ENCODE measurements around the gene PKP3. TPM values are rescaled to one million over a fixed set of nuclear protein-coding genes. Genes with fewer than 3 reads are reported as not detected.

Gene PKP3
- total RNA-seq, 1 donor from 2014 or later, result not detected

DNA sequence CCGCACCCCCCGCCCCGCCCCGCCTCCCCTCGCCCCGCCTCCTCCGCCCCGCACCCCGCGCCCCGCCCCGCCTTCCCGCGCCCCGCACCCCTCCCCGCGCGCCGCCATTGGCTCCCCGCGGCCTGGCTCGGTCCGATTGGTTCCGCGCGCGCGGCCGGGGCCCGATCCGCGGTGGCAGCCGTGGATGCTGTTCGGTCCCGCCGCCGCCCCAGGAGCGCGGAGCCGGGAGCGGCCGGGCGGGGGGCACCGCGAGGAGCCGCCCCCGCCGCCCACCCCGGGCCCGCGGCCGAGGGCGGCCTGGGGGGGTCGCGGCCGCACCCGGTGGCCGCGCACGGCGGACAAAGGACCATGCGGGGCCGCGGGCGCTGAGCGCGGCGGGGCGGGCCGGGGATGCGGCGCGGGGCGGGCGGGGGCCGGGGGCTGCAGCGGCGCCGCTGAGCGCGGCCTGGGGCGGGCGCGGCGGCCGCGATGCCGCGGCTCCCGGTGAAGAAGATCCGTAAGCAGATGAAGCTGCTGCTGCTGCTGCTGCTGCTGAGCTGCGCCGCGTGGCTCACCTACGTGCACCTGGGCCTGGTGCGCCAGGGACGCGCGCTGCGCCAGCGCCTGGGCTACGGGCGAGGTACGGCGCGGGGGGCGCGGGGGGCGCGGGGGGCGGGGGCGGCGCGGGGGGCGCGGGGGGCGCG is 24.5 kb upstream of the PKP3 start, which contains the start of gene B4GALNT4:
TSS of gene B4GALNT4 (plus strand) at position 164 of the 683 bp plus-strand sequence. CDS start at position 469, 305 bp downstream.
- Mint-ChIP-seq H3K9me3 (no peaks in the 10 kb centered on the region), H3K27ac (peak within 1 kb of the TSS; percentile 61), H3K27me3 (ENCODE audit: insufficient read depth) (peaks cover 44% of the 10 kb centered on the region), H3K4me3 (peak within 1 kb of the TSS; percentile 81), H3K4me1 (ENCODE audit: low read depth) (no peaks in the 10 kb centered on the region), H3K36me3 (ENCODE audit: low read depth) (no peaks in the 10 kb centered on the region)
- peak; percentile 18 for DNase-seq (ENCODE audit: low spot score)
- intact Hi-C loops (cut with micrococcal nuclease), result no loop called here

DNA sequence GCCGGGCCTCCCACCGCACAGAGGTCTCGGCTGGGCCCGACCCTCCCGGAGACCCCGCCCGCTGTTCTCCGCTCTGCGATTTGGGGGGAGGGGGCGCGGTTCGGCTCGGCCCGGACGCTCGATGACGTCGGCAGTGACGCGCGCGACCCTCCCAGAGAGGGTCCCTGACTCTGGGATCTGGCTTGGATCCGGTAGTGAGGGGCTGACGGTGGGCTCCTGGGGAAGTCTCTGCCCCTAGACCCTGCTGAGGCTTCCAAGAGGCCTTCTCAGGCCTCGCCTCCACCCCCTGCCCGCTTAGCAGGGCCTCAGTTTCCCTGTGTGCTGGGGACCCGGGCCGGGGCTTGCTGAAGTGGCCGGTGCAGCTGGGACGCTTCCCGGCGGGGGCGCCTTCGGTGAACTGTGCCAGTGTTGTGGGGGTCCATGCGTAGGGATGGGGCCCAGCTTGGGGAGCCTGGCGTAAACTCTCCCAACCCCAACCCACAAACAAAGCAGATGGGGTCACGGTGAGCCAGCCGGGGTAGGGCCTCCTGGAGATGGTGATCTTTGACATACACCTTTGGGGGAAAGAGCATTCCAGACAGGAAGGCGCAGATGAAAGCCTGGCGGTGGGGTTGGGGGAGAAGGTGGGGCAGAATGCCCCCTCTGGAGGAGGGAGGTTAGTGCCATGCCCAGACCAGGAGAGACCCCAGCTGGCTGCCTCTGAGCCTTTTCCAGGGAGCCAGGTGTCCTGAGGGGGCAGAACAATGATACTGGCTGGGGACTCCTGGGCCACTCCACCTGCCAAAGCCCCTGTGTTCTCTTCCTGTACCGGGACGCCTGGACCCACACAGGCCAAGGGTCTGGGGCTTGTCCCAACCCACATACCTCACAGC is 23.7 kb upstream of the PKP3 start:
- Mint-ChIP-seq H3K9me3 (no peaks in the 10 kb centered on the region), H3K27ac (no peak overlapping the region), H3K4me3 (peak overlapping the region; percentile 68), H3K4me1 (ENCODE audit: low read depth) (no peaks in the 10 kb centered on the region), H3K36me3 (ENCODE audit: low read depth) (no peaks in the 10 kb centered on the region), H3K27me3 (ENCODE audit: insufficient read depth) (peaks cover 44% of the 10 kb centered on the region)
- DNase-seq (ENCODE audit: low spot score), result no peak
- intact Hi-C loops (cut with micrococcal nuclease), result no loop called here

DNA sequence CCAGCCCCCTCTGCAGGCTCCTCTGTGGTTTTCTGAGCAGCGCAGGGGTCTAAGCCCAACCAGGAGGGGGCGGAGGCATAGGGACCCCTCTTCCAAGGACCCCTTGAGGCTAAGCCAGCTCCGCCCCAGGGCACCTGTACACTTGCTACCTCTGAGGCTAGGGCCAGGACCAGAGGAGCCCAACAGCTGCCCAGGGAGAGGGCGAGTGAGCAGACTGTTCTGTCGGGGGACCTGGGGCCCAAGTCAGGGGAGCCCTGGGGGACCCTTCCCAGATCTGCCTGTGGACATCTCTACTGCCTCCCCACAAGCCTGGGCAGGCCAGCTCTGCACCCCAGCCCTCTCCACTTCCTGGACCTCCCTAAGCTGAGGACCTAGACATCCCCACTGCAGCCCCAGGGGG is 23.0 kb upstream of the PKP3 start:
- H3K9me3 Mint-ChIP-seq, result no peaks in the 10 kb centered on the region
- no peaks in the 10 kb centered on the region for H3K4me1 Mint-ChIP-seq (ENCODE audit: low read depth)
- peak overlapping the region; percentile 54 for H3K4me3 Mint-ChIP-seq
- DNase-seq (ENCODE audit: low spot score), result no peak
- no peaks in the 10 kb centered on the region for H3K36me3 Mint-ChIP-seq (ENCODE audit: low read depth)
- peaks cover 40% of the 10 kb centered on the region for H3K27me3 Mint-ChIP-seq (ENCODE audit: insufficient read depth)
- H3K27ac Mint-ChIP-seq, result no peak overlapping the region
- intact Hi-C loops (cut with micrococcal nuclease), result no loop called here

DNA sequence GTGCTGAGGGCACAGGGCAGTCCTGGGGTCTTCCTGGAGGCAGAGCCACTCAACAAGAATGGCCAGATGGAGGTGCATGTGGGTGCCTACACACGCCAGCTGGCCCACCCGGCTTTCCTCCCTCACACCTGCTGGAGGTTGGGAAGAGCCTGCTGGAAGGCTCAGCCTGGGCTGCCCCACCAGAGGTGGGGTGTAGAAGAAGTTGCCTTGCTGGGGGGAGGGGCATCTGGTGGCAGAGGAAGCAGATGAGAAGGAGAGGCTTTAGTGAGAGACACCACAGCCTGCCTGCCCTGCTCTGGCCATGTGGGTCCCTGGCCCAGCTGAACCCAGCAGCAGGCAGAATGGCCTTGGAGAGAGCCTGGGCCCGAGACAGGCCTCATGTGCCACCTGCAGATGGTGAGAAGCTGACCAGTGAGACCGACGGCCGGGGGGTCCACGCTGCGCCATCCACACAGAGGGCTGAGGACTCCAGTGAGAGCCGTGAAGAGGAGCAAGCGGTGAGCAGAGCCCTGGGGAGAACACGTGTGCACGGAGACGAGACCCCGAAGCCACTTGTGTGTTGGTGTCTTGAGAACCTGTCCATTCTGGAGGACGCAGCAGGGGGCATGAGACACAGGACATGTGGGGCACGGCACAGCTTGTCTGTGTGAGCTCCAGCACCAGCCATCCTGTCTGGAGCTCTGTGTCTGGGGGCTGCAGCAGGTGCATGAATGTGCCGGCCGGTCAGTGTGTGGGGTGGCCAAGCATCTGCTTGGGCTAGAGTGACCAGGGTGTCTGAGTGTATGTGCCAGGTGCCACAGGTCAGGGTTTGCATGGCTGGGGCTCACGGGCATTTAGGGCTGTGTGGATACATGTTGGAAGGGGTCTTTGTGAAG is 22.1 kb upstream of the PKP3 start:
- H3K9me3 Mint-ChIP-seq, result no peaks in the 10 kb centered on the region
- no peaks in the 10 kb centered on the region for H3K4me1 Mint-ChIP-seq (ENCODE audit: low read depth)
- H3K4me3 Mint-ChIP-seq, result no peak overlapping the region
- peak overlapping the region; percentile 12 for H3K27ac Mint-ChIP-seq
- H3K27me3 Mint-ChIP-seq (ENCODE audit: insufficient read depth), result peaks cover 31% of the 10 kb centered on the region
- no peaks in the 10 kb centered on the region for H3K36me3 Mint-ChIP-seq (ENCODE audit: low read depth)
- intact Hi-C loops (cut with micrococcal nuclease), result no loop called here
- no peak for DNase-seq (ENCODE audit: low spot score)

DNA sequence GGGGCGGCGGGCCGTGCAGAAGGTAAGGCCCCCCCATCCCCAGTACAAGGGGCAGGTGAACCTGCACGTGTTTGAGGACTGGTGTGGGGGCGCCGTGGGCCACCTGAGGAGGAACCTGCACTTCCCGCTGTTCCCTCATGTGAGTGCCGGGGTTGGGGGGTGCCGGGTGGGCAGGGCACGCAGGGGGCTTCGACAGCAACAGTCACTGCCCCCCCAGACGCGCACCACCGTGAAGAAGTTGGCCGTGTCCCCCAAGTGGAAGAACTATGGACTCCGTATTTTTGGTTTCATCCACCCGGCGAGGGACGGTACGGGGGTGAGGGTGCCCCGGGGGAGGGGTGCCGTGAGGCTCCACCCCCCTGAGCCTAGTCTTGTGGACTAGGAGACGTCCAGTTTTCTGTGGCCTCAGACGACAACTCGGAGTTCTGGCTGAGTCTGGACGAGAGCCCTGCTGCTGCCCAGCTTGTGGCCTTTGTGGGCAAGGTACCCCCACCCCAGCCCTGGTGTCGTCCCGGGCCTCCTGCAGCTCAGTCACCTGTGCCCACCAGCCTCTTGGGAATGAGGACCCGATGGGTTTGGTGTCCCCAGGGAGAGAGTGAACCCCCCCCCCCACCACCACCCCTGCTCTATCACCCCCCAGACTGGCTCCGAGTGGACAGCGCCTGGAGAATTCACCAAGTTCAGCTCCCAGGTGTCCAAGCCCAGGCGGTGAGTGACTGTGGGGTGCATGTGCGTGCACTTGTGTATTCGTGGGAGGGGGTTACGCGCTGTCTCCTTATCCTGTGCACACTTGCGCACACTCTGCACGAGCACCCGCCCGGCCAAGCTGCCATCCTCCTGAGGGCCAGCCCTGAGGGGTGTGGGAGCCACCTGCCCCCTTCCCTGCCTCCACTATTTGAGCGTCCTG is 20.9 kb upstream of the PKP3 start:
- H3K36me3 Mint-ChIP-seq (ENCODE audit: low read depth), result no peaks in the 10 kb centered on the region
- intact Hi-C loops (cut with micrococcal nuclease), result no loop called here
- H3K27me3 Mint-ChIP-seq (ENCODE audit: insufficient read depth), result peaks cover 20% of the 10 kb centered on the region
- no peak for DNase-seq (ENCODE audit: low spot score)
- H3K4me1 Mint-ChIP-seq (ENCODE audit: low read depth), result no peaks in the 10 kb centered on the region
- no peaks in the 10 kb centered on the region for H3K9me3 Mint-ChIP-seq
- H3K4me3 Mint-ChIP-seq, result no peak overlapping the region
- H3K27ac Mint-ChIP-seq, result no peak overlapping the region

DNA sequence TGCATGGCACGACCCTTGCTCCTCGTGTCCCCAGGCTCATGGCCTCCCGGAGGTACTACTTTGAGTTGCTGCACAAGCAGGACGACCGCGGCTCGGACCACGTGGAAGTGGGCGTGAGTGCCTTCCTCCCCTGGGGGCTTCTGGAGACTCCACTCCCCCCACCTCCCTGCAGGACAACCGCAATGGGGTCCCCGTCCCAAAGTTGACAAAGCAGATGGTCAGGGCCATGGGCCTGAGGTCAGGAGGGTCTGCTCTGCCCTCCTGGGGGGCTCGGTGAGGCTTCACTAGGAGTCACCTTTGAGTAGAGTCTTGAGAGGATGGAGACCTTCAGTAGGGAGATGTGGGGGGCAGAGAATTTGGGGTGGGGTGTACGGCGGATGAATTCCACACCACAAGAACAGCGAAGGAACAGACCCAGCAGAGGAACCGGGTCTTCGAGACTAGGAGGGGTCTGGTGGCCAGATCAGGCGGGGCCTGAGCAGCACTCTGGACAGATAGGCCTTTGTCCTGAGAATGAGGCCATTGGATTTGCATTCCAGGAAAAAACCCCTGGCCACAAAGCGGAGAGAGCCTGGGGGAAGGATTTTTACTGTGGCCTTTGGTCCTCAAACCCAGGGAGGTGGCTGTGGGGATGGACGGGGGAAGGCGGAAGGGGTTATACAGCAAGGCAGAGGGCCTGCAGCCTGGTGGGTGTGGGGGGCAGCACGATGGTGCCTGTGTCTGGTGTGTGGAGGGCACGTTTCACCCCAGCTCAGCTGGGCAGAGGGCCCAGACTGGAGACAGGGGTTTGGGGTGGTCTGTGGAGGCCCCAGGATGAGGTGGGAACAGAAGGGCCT is 20.1 kb upstream of the PKP3 start:
- no peaks in the 10 kb centered on the region for H3K4me1 Mint-ChIP-seq (ENCODE audit: low read depth)
- intact Hi-C loops (cut with micrococcal nuclease), result no loop called here
- no peak overlapping the region for H3K4me3 Mint-ChIP-seq
- H3K27me3 Mint-ChIP-seq (ENCODE audit: insufficient read depth), result peaks cover 16% of the 10 kb centered on the region
- DNase-seq (ENCODE audit: low spot score), result no peak
- H3K27ac Mint-ChIP-seq, result no peak overlapping the region
- no peaks in the 10 kb centered on the region for H3K36me3 Mint-ChIP-seq (ENCODE audit: low read depth)
- no peaks in the 10 kb centered on the region for H3K9me3 Mint-ChIP-seq

DNA sequence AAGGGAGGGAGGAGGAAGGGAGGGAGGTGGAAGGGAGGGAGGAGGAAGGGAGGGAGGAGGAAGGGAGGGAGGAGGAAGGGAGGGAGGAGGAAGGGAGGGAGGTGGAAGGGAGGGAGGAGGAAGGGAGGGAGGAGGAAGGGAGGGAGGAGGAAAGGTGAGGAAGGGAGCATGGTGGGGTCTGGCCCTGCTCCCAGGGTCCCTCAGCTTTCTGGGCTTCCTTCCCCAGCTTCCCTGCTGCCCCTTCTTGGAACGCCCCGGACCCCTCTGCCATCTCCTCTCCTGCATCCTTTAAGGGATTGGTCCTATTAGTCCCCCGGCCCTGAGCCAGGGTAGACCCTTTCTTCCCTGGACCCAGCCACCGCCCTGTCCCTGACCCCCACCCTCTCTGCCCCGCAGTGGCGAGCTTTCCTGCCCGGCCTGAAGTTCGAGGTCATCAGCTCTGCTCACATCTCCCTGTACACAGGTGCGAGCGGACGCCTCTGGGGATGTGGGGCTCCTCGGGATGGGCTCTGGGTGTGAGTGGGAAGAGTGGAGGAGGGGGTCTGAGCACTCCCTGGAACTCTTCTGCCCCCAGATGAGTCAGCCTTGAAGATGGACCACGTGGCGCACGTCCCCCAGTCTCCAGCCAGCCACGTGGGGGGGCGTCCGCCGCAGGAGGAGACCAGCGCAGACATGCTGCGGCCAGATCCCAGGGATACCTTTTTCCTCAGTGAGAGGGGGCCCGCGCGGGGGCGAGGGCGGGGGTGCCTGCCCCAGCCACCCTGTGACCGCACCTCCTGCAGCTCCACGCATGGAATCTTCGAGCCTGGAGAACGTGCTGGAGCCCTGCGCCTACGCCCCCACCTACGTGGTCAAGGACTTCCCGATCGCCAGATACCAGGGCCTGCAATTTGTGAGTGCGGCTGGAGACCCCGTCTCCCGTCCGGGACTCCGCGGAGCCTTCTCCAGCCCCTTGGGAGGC is 18.7 kb upstream of the PKP3 start:
- H3K4me1 Mint-ChIP-seq (ENCODE audit: low read depth), result no peaks in the 10 kb centered on the region

DNA sequence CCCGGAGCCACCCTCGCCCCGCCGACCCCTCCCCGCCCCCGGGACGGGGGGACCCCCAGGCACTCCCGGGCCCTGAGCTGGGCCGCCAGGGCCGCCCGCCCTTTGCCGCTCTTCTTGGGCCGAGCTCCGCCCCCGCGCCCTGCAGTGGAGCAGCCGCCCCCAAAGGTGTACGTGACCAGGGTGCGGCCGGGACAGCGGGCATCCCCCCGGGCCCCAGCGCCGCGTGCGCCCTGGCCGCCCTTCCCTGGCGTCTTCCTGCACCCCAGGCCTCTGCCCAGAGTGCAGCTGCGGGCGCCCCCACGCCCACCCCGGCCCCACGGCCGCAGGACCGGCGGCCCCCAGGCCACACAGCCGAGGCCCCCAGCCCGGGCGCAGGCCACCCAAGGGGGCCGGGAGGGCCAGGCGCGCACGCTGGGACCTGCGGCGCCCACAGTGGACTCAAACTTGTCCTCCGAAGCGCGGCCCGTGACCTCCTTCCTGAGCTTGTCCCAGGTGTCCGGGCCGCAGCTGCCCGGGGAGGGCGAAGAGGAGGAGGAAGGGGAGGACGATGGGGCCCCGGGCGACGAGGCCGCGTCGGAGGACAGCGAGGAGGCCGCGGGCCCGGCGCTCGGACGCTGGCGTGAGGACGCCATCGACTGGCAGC is 17.4 kb upstream of the PKP3 start:
- Mint-ChIP-seq H3K36me3 (ENCODE audit: low read depth) (no peaks in the 10 kb centered on the region), H3K9me3 (no peaks in the 10 kb centered on the region), H3K4me3 (no peak overlapping the region), H3K27me3 (ENCODE audit: insufficient read depth) (peaks cover 3% of the 10 kb centered on the region), H3K4me1 (ENCODE audit: low read depth) (no peaks in the 10 kb centered on the region), H3K27ac (no peak overlapping the region)
- DNase-seq (ENCODE audit: low spot score), result no peak
- intact Hi-C loops (cut with micrococcal nuclease), result no loop called here

More for the DNA sequence above, 18.7 kb upstream of the PKP3 start:
- H3K27me3 Mint-ChIP-seq (ENCODE audit: insufficient read depth), result peaks cover 14% of the 10 kb centered on the region
- no peak overlapping the region for H3K27ac Mint-ChIP-seq
- no peak overlapping the region for H3K4me3 Mint-ChIP-seq
- intact Hi-C loops (cut with micrococcal nuclease), result no loop called here
- DNase-seq (ENCODE audit: low spot score), result no peak
- no peaks in the 10 kb centered on the region for H3K36me3 Mint-ChIP-seq (ENCODE audit: low read depth)
- no peaks in the 10 kb centered on the region for H3K9me3 Mint-ChIP-seq

DNA sequence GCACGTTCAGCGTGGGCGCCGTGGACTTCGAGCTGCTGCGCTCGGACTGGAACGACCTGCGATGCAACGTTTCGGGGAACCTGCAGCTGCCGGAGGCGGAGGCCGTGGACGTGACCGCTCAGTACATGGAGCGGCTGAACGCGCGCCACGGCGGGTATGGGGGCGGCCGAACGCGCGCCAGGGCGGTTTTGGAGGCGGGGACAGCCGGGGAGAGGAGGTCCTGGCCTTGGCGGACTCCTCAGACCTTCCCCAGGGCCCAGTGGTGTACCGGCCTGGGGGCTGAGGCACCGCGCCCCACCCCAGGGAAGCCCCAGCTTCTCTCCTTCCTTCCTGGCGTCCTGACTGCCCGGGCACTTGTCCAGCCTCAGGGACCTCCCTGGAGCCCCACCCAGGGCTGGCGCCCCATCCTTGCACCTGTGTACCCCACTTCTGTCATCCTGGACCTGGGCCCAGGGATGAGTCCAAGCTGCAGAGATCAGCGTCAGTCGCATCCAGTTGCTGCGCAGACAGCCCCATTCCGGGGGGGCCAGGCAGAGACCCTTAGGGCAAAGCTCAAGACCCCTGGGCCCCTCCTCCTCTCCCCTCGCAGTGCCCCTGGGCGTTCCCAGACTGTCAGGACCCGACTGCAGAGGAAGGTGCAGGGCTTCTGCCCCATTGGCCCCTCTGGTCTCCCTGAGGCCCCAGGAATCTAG is 16.7 kb upstream of the PKP3 start:
- no peak overlapping the region for H3K4me3 Mint-ChIP-seq
- peaks cover 5% of the 10 kb centered on the region for H3K27me3 Mint-ChIP-seq (ENCODE audit: insufficient read depth)
- no peak overlapping the region for H3K27ac Mint-ChIP-seq

DNA sequence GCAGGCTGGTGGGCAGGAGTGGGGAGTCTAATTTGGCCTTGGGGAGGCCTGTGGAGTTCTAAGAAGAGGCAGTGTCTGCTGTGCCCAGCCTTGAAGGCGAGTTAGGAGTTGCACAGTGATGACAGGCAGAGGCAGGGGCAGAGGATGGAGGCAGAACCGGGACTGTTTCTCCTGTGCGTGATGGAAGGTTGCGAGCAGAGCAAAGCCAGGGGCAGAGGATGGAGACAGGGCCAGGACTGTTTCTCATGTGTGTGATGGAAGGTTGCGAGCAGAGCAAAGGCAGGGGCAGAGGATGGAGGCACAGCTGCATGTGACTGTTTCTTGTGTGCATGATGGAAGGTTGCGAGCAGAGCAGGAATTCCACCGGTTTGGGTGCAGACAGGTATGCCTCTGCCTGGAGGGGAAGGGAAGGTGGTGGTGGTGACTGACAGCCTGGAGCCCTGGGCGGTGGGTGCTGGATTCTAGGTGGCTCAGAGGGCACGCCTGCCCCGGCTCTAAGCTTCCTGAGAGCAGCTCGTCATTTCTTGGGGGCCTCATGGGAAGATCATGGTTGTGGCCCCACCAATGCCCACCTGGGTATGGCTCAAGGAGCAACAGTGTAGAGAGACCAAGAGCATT is 16.0 kb upstream of the PKP3 start:
- no peaks in the 10 kb centered on the region for H3K9me3 Mint-ChIP-seq
- H3K27ac Mint-ChIP-seq, result no peak overlapping the region
- no peak overlapping the region for H3K4me3 Mint-ChIP-seq
- DNase-seq (ENCODE audit: low spot score), result no peak
- peaks cover 5% of the 10 kb centered on the region for H3K27me3 Mint-ChIP-seq (ENCODE audit: insufficient read depth)
- H3K36me3 Mint-ChIP-seq (ENCODE audit: low read depth), result no peaks in the 10 kb centered on the region
- intact Hi-C loops (cut with micrococcal nuclease), result no loop called here
- no peaks in the 10 kb centered on the region for H3K4me1 Mint-ChIP-seq (ENCODE audit: low read depth)

More for the DNA sequence above, 16.7 kb upstream of the PKP3 start:
- H3K36me3 Mint-ChIP-seq (ENCODE audit: low read depth), result no peaks in the 10 kb centered on the region
- no peak for DNase-seq (ENCODE audit: low spot score)
- no peaks in the 10 kb centered on the region for H3K4me1 Mint-ChIP-seq (ENCODE audit: low read depth)
- intact Hi-C loops (cut with micrococcal nuclease), result no loop called here
- no peaks in the 10 kb centered on the region for H3K9me3 Mint-ChIP-seq
